Stimulated activated CD8-positive, alpha-beta memory T cell treated with anti-CD3 and anti-CD28 coated beads, Interleukin-2, amount 100 ng/mL, for 1 hour (primary cell): ENCODE data around the gene RABL2B.

ENCODE experiments used
- DNase-seq, 2 donors: peaks; one replicate each; pipeline ENCODE4 v3.0.0-alpha.2; 2020; ENCODE audit warnings: low read depth in 2 of 2

The RABL2B gene

GRCh38 chr22:50722716-50723428 is 60.6 kb downstream of the RABL2B start:
- no peak for DNase-seq

DNA sequence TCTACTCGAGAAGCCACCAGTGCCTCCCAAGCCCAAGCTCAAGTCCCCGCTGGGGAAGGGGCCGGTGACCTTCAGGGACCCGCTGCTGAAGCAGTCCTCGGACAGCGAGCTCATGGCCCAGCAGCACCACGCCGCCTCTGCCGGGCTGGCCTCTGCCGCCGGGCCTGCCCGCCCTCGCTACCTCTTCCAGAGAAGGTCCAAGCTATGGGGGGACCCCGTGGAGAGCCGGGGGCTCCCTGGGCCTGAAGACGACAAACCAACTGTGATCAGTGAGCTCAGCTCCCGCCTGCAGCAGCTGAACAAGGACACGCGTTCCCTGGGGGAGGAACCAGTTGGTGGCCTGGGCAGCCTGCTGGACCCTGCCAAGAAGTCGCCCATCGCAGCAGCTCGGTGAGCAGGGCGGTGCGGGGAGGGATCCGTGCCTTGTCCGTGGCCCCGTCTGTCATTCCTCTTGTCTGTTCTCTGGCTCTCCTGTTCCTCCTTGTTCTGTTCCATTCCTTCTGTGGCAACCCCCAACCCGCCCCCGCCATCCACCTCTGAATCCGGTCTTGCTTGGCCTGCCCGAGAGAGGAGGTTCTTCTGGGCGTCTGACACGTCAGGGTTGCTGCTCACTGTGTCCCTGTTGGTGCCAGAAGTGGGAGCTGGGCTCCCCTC is 61.3 kb downstream of the RABL2B start:
- no peak for DNase-seq

DNA sequence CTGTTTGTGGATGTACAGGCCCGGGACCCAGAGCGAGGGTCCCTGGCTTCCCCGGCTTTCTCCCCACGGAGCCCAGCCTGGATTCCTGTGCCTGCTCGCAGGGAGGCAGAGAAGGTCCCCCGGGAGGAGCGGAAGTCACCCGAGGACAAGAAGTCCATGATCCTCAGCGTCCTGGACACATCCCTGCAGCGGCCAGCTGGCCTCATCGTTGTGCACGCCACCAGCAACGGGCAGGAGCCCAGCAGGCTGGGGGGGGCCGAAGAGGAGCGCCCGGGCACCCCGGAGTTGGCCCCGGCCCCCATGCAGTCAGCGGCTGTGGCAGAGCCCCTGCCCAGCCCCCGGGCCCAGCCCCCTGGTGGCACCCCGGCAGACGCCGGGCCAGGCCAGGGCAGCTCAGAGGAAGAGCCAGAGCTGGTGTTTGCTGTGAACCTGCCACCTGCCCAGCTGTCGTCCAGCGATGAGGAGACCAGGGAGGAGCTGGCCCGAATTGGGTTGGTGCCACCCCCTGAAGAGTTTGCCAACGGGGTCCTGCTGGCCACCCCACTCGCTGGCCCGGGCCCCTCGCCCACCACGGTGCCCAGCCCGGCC is 62.1 kb downstream of the RABL2B start:
- no peak for DNase-seq

- no peak for DNase-seq
Observed at GRCh38 chr22:50720301-50721256, 62.9 kb downstream of the RABL2B start.

- no peak for DNase-seq
Observed at GRCh38 chr22:50719814-50720300, 63.6 kb downstream of the RABL2B start.

DNA sequence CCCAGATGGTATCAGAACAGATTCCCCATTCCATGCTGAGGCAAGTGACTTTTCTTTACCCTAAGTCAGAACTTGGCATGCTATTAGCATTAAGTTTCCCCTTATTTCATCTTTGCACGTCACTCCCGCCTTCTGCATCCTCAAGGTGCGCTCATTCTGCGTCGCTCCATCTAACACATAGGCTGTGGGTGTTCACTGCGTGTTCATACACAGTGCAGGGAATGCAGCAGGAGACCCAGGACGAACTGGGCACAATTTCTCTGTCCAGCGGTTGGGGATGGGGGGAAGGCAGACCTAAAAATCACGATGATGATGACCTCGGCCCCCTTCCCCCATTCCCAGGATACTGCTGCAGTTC is 65.1 kb downstream of the RABL2B start:
- no peak for DNase-seq

DNA sequence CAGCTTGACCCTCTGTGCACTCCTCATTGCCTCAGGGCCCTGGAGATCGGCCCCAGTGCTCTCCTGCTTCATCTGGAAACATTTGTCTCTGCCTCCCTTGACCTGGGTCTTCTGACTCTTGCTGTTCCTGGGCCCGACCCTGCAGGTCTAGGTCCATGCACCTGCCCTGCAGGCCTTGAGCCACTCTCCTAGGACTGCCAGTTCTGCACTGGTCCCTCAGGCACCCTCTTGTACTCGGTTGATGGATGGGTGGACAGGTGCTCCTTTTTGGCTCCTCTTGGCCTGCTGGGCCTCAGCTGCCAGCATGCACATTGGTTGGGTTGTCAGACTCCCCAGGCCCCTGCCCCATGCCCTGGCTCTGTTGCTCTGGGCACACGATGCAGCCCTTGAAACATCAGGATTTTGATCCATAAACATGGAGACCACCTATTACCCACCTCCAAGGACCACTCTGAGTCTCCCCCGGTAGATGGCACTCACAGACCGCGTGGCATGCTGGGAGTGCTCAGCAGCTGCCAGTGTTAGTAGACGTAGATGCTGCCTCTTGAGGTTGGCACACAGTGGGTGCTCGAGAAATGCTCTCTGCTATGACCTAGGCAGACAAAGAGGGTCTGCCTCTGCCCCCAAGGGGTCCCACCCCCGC is 65.6 kb downstream of the RABL2B start:
- DNase-seq = no peak
